ENCODE results near the gene PDK1. TPM values are rescaled to one million over a fixed set of nuclear protein-coding genes. Genes with fewer than 3 reads are reported as not detected.

Gene PDK1
- total and polyA plus RNA-seq, 4 donors = 2.9 to 20.9 (median 8.6) TPM

DNA sequence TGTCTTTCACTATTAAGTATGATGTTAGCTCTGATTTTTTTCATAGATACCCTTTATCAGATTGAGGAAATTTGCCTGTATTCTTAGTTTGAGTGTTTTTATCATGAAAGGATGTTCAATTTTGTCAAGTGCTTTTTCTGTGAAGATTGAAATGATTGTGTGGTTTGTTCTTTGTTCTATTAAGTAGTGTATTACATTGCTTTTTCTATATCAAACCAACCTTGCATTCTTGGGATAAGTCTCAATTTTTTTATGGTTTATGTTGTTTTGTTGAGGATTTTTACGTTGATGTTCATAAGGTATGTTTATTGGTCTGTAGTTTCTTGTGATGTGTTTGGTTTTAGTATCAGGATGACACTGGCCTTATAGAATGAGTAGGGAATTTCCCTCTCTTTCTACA, 19.1 kb downstream of the PDK1 start:
- Histone ChIP-seq H3K27ac (ENCODE audit: low read depth in 1 of 2, low read length in 1 of 2) (no peak overlapping the region), H3K36me3 (ENCODE audit: control insufficient read depth in 4 of 4, insufficient read depth in 4 of 4, low read length in 4 of 4) (peaks cover 3 to 22% (median 8%) of the 10 kb centered on the region in 4 donors), H3K9ac (ENCODE audit: insufficient read depth in 1 of 2, low read length in 2 of 2) (no peak overlapping the region), H3K4me3 (no peak overlapping the region), H3K27me3 (ENCODE audit: control insufficient read depth in 3 of 3, insufficient read depth in 3 of 3, low read length in 2 of 3) (no peaks in the 10 kb centered on the region), H3K9me3 (ENCODE audit: control insufficient read depth in 4 of 4, insufficient read depth in 3 of 4, low read length in 3 of 4) (peaks cover 2 to 4% (median 2%) of the 10 kb centered on the region in 4 donors), H3K4me1 (ENCODE audit: control insufficient read depth in 5 of 5, insufficient read depth in 5 of 5, low read length in 5 of 5) (no peaks in the 10 kb centered on the region)
- ATAC-seq (ENCODE audit: insufficient read depth, low FRiP score) (no peak), DNase-seq (no peak)
- TF ChIP-seq, protein P1, sequence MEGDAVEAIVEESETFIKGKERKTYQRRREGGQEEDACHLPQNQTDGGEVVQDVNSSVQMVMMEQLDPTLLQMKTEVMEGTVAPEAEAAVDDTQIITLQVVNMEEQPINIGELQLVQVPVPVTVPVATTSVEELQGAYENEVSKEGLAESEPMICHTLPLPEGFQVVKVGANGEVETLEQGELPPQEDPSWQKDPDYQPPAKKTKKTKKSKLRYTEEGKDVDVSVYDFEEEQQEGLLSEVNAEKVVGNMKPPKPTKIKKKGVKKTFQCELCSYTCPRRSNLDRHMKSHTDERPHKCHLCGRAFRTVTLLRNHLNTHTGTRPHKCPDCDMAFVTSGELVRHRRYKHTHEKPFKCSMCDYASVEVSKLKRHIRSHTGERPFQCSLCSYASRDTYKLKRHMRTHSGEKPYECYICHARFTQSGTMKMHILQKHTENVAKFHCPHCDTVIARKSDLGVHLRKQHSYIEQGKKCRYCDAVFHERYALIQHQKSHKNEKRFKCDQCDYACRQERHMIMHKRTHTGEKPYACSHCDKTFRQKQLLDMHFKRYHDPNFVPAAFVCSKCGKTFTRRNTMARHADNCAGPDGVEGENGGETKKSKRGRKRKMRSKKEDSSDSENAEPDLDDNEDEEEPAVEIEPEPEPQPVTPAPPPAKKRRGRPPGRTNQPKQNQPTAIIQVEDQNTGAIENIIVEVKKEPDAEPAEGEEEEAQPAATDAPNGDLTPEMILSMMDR (IDR thresholded peaks at IDR 0.05; ENCODE audit: control extremely low read depth, extremely low read depth) = no peak
- WGBS, 2 donors = 95 to 100% methylated on average over 1 of the region's 1 CpG

DNA sequence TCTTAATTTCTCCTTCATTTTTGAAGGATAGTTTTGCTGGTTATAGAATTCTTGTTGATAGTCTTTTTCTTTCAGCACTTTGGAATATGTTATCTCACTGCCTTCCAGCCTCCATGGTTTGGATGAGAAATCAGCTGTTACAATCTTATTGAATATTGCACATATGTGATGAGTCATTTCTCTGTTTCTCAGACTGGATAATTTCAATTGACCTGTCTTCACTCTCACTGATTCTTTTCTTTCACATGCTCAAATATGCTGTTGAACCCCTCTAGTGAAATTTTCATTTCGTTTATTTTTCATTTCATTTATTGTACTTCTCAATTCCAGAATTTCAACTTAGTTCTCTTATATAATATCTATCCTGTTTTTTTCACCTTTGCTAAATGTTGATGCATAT, 22.2 kb downstream of the PDK1 start:
- peaks cover 2 to 7% (median 3%) of the 10 kb centered on the region in 4 donors for H3K9me3 ChIP-seq (ENCODE audit: control insufficient read depth in 4 of 4, insufficient read depth in 3 of 4, low read length in 3 of 4)
- 99 to 100% methylated on average over 1 of the region's 1 CpG for WGBS, 2 donors
- no peaks in the 10 kb centered on the region for H3K4me1 ChIP-seq (ENCODE audit: control insufficient read depth in 5 of 5, insufficient read depth in 5 of 5, low read length in 5 of 5)
- H3K27ac ChIP-seq (ENCODE audit: low read depth in 1 of 2, low read length in 1 of 2) = no peak overlapping the region
- no peaks in the 10 kb centered on the region for H3K27me3 ChIP-seq (ENCODE audit: control insufficient read depth in 3 of 3, insufficient read depth in 3 of 3, low read length in 2 of 3)
- DNase-seq (no peak), ATAC-seq (ENCODE audit: insufficient read depth, low FRiP score) (no peak)
- H3K9ac ChIP-seq (ENCODE audit: insufficient read depth in 1 of 2, low read length in 2 of 2) = no peak overlapping the region
- peaks cover 1 to 16% (median 10%) of the 10 kb centered on the region in 4 donors for H3K36me3 ChIP-seq (ENCODE audit: control insufficient read depth in 4 of 4, insufficient read depth in 4 of 4, low read length in 4 of 4)
- TF ChIP-seq, protein P1 (IDR thresholded peaks at IDR 0.05; ENCODE audit: control extremely low read depth, extremely low read depth) = no peak
- no peak overlapping the region for H3K4me3 ChIP-seq

DNA sequence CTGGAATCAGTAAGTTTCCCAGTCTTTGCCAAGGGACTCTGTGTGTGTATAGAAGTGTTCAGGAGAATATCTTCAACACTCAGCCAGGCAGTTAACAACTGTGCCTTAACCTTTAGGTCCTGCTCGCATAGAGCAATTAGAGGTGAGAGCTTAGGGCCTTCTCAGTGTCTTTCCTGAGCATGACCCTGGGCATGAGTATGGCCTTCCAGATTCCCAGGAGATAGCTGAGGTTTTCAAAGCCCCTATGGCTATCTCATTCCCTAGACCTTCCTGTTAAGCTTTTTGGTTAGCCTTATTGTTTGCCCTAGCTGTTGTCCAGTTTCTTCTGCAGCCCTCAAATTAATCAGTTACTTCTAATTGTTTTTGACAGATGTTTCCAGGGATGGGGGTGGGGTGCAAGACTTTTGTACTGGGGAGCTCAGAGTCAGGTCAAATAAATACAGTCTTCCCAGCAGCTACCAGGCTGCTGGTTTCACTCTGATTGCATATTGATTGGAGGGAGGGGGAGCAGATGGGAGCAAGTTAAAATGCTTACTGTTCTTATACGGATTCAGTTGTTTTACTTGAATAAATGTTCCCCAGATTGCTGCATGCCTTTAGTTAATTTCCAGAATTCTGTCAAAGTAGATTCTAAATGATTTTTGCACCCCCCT, 23.1 kb downstream of the PDK1 start:
- Histone ChIP-seq H3K9ac (ENCODE audit: insufficient read depth in 1 of 2, low read length in 2 of 2) (no peak overlapping the region), H3K4me1 (ENCODE audit: control insufficient read depth in 5 of 5, insufficient read depth in 5 of 5, low read length in 5 of 5) (no peaks in the 10 kb centered on the region), H3K27me3 (ENCODE audit: control insufficient read depth in 3 of 3, insufficient read depth in 3 of 3, low read length in 2 of 3) (no peaks in the 10 kb centered on the region), H3K4me3 (no peak overlapping the region), H3K36me3 (ENCODE audit: control insufficient read depth in 4 of 4, insufficient read depth in 4 of 4, low read length in 4 of 4) (peaks cover 1 to 16% (median 10%) of the 10 kb centered on the region in 4 donors), H3K9me3 (ENCODE audit: control insufficient read depth in 4 of 4, insufficient read depth in 3 of 4, low read length in 3 of 4) (peaks cover 2 to 7% (median 3%) of the 10 kb centered on the region in 4 donors), H3K27ac (ENCODE audit: low read depth in 1 of 2, low read length in 1 of 2) (no peak overlapping the region)
- WGBS, 2 donors = 98% methylated on average over 2 of the region's 2 CpGs
- ATAC-seq (ENCODE audit: insufficient read depth, low FRiP score) (no peak), DNase-seq (no peak)
- TF ChIP-seq, protein P1 (IDR thresholded peaks at IDR 0.05; ENCODE audit: control extremely low read depth, extremely low read depth) = no peak

DNA sequence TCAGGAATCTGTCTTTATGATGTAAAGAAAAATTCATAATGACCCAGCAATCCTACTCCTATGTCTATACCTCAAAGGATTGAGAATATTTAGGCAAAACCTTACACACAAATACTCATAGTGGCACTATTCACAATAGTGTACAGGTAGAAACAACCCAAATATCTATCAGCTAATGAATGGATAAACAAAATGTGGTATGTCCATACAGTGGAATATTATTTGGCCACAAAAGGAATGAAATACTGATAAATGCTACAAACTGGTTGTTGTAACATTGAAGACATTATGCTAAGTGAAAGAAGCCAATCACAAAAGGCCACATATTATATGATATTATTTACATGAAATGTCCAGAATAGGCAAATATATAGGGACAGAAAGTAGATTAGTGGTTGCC, 24.7 kb downstream of the PDK1 start:
- H3K9ac ChIP-seq (ENCODE audit: insufficient read depth in 1 of 2, low read length in 2 of 2) = no peak overlapping the region
- ATAC-seq (ENCODE audit: insufficient read depth, low FRiP score) (no peak), DNase-seq (no peak)
- no peak overlapping the region for H3K4me3 ChIP-seq
- no peak overlapping the region for H3K27ac ChIP-seq (ENCODE audit: low read depth in 1 of 2, low read length in 1 of 2)
- H3K36me3 ChIP-seq (ENCODE audit: control insufficient read depth in 4 of 4, insufficient read depth in 4 of 4, low read length in 4 of 4) = peaks cover 1 to 18% (median 5%) of the 10 kb centered on the region in 4 donors
- peaks cover 2 to 7% (median 3%) of the 10 kb centered on the region in 4 donors for H3K9me3 ChIP-seq (ENCODE audit: control insufficient read depth in 4 of 4, insufficient read depth in 3 of 4, low read length in 3 of 4)
- TF ChIP-seq, protein P1 (IDR thresholded peaks at IDR 0.05; ENCODE audit: control extremely low read depth, extremely low read depth) = no peak
- no peaks in the 10 kb centered on the region for H3K4me1 ChIP-seq (ENCODE audit: control insufficient read depth in 5 of 5, insufficient read depth in 5 of 5, low read length in 5 of 5)
- H3K27me3 ChIP-seq (ENCODE audit: control insufficient read depth in 3 of 3, insufficient read depth in 3 of 3, low read length in 2 of 3) = no peaks in the 10 kb centered on the region
